ENCODE results near the gene ZNF292.
"Not testable (repeated sequence)": the region's sequence is repeated elsewhere in the genome, so short reads cannot be mapped to it uniquely, and the experiment has no call there.

ZNF292 gene

GRCh38 chr6:87282743-87283142 lies 127.4 kb downstream of the ZNF292 start:
- no peak for DNase-seq

GRCh38 chr6:87283461-87283860 lies 128.1 kb downstream of the ZNF292 start:
- DNase-seq, result no peak

DNA sequence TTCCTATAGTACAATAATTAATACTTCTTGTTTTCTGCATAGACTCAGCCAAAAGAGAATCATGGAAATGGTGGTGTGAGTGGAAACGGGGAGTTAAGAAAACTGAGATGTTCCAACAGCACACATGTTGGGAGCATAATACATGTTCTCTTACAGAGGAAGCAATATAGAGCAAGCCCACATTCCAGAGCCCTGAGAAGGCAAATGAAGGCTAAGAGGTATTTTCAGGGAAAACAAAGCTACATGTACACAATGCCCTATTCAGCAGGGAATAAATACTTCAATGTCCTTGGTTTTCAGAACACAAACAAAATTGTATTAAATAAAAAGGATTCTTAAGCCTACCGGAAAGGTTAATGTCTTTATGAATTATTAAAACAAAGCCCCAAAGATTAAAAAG lies 131.9 kb downstream of the ZNF292 start:
- DNase-seq, result no peak

- DNase-seq, result no peak
Measured at GRCh38 chr6:87289571-87289970, 134.2 kb downstream of the ZNF292 start.

DNA sequence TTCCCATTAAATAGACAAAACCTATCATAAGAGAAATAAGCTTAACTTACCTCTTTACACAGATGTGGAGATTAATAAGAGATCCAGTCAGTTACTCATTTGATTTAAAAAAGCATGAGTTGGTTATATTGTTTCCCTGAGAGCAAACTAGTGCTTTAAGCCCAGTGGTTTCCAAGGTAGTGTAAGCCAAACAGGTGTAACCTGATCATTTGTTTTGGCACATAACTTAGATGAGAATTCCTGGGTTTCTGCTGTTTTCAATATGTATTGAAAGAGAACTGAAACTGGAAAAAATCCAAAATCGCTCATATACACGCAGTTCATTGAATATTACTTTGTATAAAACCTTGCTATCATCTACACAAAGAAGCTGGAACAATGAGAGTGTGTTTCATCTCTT lies 136.5 kb downstream of the ZNF292 start:
- no peak for DNase-seq

DNA sequence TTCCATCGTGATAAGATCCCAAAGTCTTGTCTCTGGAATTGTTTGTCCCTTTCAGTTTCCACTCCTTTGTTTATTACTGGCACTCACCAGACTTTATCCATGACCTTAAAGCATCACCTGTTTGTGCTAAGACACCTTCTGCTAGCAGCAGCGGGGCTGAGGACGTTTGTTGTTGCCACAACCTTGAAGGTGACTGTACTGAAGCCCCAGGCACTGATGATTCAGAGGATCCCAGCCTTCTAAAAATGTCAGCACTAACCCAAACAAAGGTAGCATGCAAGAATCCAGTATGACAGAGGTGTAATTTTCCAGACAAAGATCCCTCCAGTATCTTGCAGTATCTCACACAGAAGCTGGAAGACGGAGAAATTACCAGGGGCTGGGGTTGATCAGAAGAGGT lies 138.2 kb downstream of the ZNF292 start:
- no peak for DNase-seq

GRCh38 chr6:87297119-87297518 lies 141.8 kb downstream of the ZNF292 start:
- DNase-seq, result no peak

DNA sequence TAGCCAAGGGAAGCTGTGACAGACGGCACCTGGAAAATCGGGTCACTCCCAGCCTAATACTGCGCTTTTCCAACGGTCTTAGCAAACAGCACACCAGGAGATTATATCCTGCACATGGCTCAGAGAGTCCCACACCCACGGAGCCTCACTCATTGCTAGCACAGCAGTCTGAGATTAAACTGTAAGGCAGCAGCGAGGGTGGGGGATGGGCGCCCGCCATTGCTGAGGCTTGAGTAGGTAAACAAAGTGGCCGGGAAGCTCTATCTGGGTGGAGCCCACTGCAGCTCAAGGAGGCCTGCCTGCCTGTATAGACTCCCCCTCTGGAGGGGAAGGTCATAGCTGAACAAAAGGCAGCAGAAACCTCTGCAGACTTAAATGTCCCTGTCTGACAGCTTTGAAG lies 145.9 kb downstream of the ZNF292 start:
- DNase-seq, result not testable (repeated sequence)

GRCh38 chr6:87308970-87309369 lies 153.6 kb downstream of the ZNF292 start:
- no peak for DNase-seq

- no peak for DNase-seq
Measured at GRCh38 chr6:87312860-87313259, 157.5 kb downstream of the ZNF292 start.
